ENCODE results near the gene MRPL57.

- TF ChIP-seq POLR2A (IDR thresholded peaks at IDR 0.05) (no peak), CTCF (IDR thresholded peaks at IDR 0.05) (no peak)
Measured at GRCh38 chr13:21175656-21176214, 723 bp upstream of the MRPL57 start.

Data from Peyer's patch (tissue), 4 donors.